NCI-H345 (cell line): ENCODE data around the gene COL5A2.

Experiments used
- DNase-seq: peaks from one replicate; lab custom pipeline; 2025; lab: John Stamatoyannopoulos, UW

Gene COL5A2

DNA sequence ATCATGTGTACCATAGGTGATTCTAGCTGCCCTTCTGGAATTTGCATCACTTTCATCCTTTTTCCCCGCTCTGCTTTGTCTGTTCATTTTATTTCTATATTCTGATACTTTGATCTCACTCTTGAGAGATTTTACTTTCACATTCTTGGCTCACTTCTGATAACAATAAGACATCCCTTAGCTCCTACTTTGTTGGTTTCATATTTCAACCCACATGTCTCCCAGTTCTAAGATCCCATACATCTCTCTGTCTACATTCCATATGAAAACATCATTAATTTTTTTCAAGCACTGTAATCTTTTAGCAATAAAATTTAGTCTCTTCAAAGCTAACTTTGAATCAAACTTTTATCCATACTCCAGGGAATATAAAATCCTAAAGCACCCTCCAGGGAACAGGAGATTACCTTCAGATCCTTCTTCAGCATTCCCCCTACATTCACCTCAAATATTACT is 129.8 kb downstream of the COL5A2 start:
- DNase-seq, result no peak

DNA sequence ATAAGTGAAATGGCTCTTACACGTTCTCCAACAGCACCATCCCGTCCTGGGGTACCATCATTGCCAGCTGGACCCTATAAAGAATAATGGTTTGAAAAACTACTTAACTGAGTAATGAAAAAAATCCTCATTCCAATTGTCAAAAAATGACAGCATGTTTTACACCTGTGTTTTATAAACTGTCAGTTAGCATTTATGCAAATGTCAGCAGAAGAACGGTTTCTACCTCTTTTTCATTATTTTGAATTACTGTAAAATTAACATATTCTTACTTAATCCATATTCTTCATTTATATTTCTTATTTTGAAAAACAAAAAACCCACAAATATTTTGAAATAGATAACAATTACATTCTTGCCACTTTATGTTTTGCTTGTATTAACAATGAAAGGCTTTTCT is 131.4 kb downstream of the COL5A2 start:
- DNase-seq, result no peak

DNA sequence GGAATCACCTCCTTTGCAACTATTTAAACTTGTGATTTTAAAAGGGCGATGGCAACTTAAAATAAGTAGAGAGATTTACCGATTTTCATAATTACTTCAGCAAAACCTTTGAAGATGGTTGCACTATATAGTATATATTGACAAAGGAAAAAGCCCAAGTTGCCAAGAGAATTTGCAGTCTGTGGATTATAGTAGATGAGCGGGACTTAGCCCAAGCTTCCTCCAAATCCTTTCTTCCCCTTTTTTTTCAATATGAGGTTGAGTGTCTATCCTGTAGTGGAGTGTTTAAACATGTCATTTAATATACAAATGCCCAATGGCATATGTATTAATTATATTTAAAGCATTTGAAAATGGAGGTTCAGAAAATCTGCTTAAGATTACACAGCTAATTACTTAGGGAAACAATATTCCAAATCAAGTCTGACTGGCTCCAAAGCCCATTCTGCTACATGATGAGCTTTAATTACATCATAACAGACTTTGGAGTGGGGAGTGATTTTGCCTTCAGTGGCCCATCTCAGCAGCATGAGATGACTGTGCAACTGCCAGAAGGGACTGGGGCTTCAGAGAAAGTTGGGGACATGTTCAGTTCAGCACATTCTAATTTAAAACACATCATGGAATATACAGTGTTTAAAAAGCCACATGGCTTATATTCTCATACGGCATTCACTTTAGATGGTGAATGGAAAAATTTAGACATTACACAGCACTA is 132.2 kb downstream of the COL5A2 start:
- no peak for DNase-seq

DNA sequence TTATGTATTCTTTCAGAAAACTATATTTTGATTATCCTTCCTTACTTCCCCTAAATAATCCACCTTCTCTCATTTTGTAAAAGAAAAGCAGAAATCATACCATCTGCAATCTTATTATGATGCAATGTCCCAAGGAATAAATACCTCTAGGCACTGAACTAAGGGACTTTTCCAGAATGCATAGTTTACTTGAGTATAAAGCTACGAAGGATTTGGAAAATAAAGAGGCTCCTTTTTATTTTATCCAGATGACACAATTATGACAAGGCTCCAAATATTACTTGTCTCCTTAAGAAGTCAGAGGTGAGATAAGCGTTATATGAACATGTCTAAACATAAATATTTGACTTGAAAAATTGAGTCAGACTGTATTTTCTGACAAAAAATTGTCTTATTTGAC is 133.2 kb downstream of the COL5A2 start:
- no peak for DNase-seq

DNA sequence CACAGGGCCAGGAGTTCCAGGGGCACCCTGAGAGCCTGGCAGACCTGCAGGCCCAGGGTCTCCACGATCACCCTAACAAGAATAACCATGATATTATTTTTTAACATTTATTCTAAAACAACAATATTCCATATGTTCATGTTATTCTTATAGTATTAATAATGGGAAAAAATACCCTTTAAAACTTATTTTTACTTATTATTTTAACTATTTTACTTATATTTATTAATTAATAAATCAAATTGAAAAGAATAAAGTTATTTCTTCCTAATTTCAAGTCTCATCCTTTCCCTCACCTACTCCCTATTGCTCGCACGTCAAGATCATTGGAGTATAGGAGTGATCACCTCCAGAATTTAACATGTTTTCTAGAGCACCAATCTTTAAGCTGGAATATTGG is 133.7 kb downstream of the COL5A2 start:
- DNase-seq, result no peak

DNA sequence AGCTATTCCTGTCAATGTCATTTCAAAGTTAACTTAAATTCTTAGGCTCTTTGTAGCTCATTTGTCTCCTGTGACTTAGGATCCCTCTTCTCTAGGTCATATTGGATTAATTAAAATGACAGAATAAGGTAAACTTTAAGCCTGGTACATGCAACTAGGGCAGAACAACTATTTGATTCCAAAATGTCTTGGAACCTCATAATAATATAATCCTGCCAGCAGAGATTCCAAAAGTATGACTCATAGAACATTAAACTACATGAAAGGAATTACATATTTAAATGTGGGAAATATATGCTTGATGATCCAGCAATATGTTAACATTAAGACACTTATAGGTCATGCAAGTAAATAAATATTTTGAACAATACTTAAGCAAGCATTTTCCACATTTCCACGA is 142.0 kb downstream of the COL5A2 start:
- DNase-seq, result no peak

DNA sequence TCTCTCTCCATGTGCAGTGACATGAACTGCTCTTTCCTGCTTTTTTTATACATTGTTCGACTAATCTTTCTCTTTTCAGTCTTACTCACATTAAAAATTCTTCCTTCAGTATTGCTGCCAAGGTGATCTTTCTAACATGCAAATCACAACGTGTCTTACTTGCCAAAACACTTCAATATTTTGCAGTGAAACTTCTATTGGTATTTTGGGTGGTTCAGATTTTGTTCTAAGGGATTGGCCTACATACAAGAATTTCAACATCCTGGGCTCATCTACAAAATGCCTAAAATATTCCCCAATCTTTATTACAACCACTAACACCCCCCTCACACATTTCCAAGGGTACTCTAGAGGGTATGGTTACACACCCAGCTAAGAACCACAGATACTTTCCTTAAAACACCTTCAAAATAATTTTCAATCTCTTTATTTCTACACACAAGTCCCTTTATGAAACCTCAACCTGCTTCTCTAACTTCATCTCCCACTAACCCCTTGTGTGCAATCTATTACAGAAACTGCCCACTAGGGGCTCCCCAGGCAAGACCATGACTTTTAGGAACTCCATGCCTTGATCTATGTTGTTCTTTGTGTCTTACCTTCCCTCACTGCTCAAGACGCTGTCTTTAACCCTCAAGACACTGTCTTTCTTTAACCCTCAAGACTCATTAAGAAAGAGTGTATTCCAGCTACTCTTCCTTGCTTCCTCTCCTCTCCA is 154.5 kb downstream of the COL5A2 start:
- no peak for DNase-seq

DNA sequence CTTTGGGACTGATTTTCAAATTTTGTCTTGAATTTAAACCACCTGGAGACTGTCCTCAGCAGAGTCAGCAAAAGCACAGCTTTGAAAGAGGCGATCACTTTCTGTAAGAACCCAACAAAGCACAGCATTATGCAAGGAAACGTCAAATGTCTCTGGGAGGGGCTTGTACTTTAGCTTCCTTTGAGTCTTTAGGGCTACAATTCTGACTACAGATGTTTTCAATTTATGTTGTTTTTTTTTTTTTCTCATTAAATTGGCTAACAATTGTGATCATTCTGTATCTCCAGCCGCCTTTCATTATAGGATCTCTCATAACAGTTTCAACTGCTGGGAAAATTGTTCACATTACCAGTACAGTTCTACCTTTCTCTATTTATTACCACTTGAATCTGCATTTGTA is 157.1 kb downstream of the COL5A2 start:
- no peak for DNase-seq

DNA sequence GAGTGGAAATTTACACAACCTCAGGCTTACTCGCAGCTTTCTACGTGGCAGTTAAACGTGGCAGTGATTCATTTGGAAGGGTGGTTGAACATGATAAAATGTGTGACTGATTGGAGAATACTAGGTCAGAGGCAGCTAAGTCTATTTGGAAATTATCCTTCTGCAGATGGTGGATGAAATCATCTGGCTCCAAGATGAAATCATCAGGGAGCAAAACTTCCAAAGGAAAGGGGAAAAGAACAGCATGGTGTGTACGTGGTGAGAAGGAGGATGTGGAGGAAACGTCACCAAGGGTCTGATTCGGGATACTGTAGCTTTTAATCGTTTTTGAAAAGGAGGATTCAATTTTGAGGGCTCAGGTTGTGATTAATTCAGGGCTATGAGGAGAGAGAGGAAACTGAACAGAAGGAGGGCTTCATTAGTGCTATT is 157.5 kb downstream of the COL5A2 start:
- no peak for DNase-seq

DNA sequence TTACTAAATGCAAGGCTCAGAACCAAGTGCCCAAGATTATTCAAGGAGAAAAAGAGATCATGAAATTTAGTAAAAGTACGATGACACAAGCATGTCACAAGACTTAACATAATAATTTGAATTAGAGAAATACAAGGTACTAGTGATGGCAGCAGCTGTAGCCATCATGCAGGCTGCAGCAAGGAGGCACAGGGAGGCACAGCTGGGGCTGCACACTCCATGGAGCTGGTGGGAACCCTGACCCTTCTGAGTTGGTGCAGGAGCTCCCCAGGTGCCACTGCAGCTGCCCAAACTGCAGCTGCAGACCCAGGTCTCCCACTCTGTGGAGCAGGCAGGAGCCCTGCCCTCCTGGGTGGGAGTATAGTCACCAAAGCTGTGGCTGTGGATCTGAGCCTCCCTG is 159.4 kb downstream of the COL5A2 start:
- no peak for DNase-seq

DNA sequence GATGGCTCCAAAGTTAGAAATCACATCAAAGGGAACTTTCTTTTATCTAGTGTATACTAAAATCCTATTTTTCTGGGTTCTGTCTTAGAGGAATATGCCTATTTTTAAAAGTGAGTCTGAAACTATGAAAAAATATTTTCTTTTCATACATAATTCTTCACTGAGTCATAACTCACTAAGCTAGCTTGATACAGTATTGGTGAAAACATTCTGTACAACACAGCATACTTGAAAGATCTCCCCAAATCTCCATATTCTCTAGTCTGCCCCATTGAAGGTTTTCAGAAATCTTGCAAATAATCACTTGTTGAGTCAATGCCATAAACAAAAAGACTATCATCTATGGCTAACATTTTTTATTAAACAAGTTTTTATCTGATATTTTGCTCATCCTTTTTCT is 160.9 kb downstream of the COL5A2 start:
- DNase-seq, result no peak

DNA sequence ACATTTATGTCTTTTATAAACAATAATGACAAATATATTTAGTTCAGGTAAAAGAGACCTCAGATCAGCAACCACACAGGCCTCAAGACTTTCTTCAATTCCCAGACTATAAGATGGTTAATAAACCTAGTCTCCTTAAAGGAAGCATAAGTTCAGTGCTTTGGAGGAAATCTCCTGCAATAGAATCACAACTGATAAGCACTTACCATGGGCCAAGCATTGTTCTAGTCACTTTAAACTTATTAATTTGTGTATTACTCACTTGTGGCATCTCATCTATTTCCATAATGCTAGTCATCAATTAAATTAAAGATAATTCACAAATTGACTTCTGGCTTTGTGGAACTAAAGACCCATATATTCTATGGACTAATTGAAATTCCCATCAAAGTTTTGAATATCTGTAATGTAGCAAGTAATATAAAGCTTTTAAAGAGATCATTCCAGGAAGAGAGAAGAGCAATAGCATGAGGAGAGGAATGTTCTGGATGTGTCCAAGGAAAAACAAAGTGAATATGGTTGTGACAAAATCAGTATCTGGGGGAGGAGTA is 163.2 kb downstream of the COL5A2 start:
- no peak for DNase-seq

DNA sequence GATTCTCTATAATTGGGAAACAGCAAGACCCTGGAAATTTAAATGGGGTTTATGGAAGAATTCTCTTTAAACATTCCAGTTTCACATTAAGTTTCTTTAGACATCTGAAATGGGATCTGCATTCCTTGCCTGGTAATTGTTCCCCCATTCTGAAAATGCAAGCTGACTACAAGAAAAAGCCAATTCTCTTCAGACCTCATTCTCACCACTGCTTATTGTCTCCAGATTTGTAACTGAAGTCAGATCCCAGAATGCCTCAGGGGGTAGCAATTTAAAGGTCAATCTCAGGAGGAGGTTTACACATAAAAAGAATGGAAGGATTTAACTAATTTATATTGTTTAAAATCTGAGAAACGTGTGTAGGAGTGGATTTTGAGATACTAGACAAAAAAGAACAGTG is 164.2 kb downstream of the COL5A2 start:
- DNase-seq, result no peak

DNA sequence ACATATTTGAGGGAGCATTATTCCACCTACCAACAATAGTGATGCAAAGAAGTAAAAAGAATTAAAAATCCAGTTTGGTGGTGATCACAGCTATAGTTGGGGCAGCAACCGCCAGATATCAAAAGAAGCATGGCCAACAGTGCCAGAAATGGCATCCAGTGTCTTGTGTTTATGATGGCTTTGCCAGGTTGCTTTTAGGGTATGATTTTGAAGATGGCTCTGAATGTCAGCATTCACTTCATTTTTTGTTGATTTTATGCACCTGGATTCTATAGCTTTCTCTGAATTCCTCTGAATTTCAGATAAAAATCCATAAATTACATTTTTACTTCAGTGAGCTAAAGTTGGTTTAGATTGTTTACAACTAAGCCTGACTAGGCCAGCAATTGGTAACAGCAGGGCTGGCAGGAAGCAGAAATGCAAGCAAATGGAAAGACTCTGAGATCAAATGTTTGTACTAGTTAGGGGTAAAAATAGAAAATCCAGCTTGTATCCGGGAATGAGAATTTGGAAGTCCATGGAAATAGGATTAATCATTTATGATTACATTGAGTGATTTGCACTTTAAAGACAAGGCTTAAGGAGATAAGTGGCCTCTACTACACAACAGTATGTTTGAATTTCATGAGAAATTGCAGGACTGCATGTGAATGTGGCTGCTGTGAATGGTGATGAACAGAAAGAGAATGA is 165.0 kb downstream of the COL5A2 start:
- no peak for DNase-seq

DNA sequence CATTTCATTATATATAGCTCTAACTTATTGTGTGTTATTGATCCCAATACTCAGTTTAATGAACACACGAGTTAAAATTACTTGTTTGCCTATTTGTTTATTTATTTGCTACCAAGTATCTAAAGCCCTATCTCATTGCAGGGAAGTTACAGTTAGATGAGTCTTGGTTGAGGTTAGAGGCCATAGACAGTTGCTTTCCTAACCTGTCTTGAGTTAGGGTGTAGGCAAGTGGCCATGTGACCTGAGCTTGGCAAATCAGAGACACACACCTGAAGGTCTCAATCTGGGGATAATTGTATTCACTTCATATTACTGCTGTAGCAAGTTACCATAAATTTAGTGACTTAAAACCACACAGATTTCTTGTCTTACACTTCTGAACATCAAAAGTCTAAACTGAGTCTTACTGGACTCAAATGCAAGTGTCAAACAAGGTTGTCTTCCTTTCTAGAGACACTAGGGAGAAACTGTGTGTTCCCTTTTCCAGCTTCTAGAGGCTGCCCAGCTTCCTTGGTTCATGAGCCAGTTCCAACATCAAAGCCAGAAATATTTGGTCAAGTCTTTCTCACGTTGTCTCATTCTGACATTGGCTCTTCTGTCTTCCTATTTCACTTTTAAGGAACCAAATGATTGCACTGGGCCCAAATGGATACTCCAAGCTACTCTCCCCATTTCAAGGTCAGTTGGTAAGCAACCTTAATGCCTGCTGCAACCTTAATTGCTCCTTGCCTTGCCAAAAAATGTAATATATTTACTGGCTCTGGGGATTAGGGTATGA is 165.7 kb downstream of the COL5A2 start:
- no peak for DNase-seq

DNA sequence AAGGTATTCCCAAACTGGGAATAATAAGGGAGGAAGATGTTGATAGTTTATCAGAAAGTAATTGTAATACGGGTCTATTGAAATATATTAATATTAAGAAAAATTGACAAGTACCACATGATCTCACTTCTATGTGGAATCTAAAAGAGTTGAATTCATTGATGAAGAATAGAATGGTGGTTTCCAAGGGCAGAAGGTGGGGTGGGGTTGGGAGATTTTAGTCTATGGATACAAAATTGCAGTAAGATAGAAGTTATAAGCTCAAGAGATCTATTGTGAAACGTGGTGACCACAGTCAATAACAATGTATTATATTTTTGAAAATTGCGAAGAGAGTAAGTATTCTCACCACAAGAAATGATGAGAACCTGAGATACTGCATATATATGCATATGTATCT is 166.5 kb downstream of the COL5A2 start:
- no peak for DNase-seq

DNA sequence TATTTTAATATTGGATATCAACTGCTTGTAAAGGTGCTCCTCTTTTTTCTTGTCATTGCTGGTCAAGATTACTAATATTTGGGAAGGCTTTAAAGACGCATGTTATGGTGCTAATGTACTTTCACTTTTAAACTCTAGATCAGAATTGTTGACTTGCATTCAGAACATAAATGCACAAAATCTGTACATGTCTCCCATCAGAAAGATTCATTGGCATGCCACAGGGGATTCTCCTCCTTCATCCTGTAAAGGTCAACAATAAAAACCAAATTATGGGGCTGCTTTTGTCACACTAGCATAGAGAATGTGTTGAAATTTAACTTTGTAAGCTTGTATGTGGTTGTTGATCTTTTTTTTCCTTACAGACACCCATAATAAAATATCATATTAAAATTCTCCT is 167.2 kb downstream of the COL5A2 start:
- DNase-seq, result no peak

DNA sequence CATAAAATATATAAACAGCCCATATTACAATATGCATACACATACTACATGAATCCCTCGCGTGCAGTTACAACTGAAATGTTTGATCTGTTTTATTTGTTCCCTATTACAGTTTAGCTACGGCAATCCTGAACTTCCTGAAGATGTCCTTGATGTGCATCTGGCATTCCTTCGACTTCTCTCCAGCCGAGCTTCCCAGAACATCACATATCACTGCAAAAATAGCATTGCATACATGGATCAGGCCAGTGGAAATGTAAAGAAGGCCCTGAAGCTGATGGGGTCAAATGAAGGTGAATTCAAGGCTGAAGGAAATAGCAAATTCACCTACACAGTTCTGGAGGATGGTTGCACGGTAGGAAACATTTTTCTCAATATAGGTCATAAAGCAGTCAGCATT is 169.0 kb downstream of the COL5A2 start:
- DNase-seq, result no peak

DNA sequence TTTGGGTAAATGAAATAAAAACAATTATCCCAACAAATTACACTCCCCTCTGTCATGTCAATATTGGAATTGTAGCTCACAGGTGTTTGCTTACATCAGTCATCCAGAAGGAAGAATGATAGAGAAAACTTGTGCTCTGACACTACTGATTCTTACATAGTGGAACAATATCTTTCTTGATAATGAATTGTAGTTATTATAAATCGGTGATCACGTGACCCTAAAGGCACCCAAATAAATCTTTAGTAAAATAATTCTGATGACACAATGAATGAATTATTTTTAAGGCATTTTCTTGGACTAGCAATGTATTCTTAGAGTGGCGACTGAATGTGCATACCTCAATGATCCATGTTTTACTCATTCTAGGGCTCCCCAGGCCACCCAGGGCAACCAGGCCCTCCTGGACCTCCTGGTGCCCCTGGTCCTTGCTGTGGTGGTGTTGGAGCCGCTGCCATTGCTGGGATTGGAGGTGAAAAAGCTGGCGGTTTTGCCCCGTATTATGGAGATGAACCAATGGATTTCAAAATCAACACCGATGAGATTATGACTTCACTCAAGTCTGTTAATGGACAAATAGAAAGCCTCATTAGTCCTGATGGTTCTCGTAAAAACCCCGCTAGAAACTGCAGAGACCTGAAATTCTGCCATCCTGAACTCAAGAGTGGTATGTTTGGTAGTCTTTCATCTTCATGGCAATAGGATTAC is 170.9 kb downstream of the COL5A2 start:
- DNase-seq, result no peak

DNA sequence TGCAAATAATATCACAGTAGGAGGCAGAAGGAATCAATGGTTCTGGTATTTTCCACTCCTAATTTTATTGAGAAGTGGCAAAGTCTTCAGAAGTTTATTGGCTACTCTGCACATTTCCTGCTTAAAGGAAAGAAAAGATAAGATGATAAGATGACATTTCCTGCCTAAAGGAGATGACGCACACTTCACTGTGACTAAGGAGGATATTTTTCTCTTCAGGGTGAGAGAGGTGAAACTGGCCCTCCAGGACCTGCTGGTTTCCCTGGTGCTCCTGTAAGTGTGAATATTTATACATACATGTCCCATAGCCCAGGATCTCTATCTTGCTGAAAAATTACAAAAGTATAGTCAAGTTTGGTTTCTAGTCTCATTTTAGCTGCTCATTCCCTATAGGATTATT is 177.5 kb downstream of the COL5A2 start:
- no peak for DNase-seq

DNA sequence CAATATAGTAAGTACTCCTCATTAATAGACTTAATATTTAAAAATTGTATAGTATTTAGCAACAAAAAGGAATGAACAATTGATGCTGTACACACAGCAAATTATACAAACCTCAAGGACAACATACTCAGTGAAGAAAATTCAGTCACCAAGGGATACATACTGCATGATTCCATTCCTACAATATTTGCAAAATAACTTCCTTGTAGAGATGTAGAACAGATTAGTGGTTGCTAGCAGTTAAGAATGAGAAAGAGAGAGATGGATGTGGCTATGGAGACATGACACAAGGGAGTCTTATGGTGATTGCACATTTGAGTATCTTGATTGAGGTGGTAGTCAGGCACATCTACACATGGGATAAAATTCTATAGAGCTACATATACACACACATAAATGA is 179.3 kb downstream of the COL5A2 start:
- DNase-seq, result no peak
